Prostate gland (tissue), 2 donors: ENCODE results near the gene BIRC7. TPM values are rescaled to one million over a fixed set of nuclear protein-coding genes. Genes with fewer than 3 reads are reported as not detected.

Source experiments
- DNase-seq: peaks from one replicate; pipeline ENCODE4 v3.0.0-alpha.2; 2019; ENCODE audit warnings: low spot score
- H3K27ac ChIP-seq, 2 donors: fragments of 200-600 bp; sonication (generic); 2 replicates each; pipeline ENCODE4 v1.5.1; 2017 to 2019
- H3K27me3 ChIP-seq: fragments of 200-600 bp; sonication (generic); replicated peaks from 2 replicates; pipeline ENCODE4 v1.5.1; 2019; ENCODE audit not compliant: insufficient read depth
- H3K36me3 ChIP-seq, 2 donors: fragments of 200-600 bp; sonication (generic); 1 replicate in 1 of 2; 2 replicates in 1 of 2; pipeline versions ENCODE4 v1.5.1 to v1.8.1; 2017 to 2019
- H3K4me1 ChIP-seq: fragments of 200-600 bp; sonication (generic); replicated peaks from 2 replicates; pipeline ENCODE4 v1.5.1; 2019
- H3K4me3 ChIP-seq, 2 donors: fragments of 200-600 bp; sonication (generic); 2 replicates each; pipeline ENCODE4 v1.5.1; 2017 to 2019
- H3K9me3 ChIP-seq: fragments of 200-600 bp; sonication (generic); 2 replicates; pipeline ENCODE4 v1.5.1; 2017
- POLR2A ChIP-seq: fragments of 450-650 bp; IDR thresholded peaks from one replicate; pipeline ENCODE4 v1.6.1; 2016; ENCODE audit warnings: antibody characterized with exemption, mild to moderate bottlenecking
- POLR2AphosphoS5 ChIP-seq: sonication (generic); formaldehyde crosslinking; IDR thresholded peaks from one replicate; pipeline ENCODE4 v1.6.1; 2017; ENCODE audit warnings: antibody characterized with exemption
- WGBS: methylation state at CpG from one replicate; pipeline ENCODE4 v1.1.5; 2018; 5-methylcytosine and 5-hydroxymethylcytosine counted together
- intact Hi-C: fragments of 100-400 bp; cut with DNase I; formaldehyde crosslinking; loops from one replicate; pipeline ENCODE4 v1.14.2; 2022
- total RNA-seq, 2 donors: library from RNA; depleted of rRNA; stranded (reverse); fragments of >200 nt; gene quantifications; one replicate each; pipeline ENCODE4 v1.1.0, GENCODE V29; 2016
- TF ChIP-seq, protein P1 (sequence below), 4 experiments: fragments of 200-600 bp in 2 of 4; fragments of 450-650 bp in 2 of 4; sonication (generic) in 2 of 4; IDR thresholded peaks; 1 replicate in 3 of 4; 2 replicates in 1 of 4; pipeline ENCODE4 v1.5.1; 2016 to 2019; ENCODE audit warnings: antibody characterized with exemption in 4 of 4, mild to moderate bottlenecking in 2 of 4, moderate library complexity in 2 of 4

Gene BIRC7
- total RNA-seq, 2 donors from 2014 or later: not detected

DNA sequence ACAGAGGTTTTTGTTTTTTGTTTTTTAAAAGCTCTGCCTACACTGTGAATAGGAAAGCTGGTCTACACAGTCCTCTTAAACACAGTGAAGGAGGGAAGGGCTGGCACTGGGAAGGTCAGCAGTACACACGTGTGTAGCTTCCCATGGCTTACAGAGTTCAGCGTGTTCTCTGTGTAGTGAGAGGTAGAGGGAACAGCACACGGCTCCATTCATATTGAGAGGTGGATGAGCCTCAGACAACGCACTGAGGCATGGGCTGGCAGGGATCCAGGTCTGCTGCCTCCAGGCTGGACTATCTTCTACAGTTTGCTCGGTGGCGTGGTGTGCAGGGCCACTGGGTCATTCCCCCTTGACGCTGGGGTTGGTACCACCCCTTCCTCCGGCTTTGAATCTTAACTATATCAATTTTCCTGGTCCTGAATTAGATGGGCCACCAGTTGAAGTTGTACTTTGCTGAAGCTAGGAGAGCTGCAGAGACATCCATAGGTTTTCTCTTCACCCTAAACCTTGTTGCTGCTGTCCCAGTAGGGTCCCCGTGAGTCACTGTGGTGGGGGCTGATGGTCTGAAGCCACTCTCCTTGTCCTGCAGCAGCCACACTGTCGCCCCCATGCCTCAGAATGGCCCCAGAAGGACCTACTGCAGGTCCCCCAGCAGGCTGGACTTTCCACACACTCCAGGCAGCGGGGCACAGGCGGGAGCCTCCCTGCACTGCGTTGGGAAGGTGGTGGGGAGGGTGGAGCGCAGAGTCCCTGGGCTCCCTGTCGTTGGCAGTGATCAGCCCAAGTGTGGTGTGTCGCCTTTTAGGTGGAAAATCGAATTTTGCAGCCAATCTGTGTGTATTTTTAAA is 38.9 kb downstream of the BIRC7 start:
- H3K27ac ChIP-seq: no peak overlapping the region
- no peak for DNase-seq
- TF ChIP-seq POLR2A (no peak), POLR2AphosphoS5 (no peak)
- TF ChIP-seq, protein P1, sequence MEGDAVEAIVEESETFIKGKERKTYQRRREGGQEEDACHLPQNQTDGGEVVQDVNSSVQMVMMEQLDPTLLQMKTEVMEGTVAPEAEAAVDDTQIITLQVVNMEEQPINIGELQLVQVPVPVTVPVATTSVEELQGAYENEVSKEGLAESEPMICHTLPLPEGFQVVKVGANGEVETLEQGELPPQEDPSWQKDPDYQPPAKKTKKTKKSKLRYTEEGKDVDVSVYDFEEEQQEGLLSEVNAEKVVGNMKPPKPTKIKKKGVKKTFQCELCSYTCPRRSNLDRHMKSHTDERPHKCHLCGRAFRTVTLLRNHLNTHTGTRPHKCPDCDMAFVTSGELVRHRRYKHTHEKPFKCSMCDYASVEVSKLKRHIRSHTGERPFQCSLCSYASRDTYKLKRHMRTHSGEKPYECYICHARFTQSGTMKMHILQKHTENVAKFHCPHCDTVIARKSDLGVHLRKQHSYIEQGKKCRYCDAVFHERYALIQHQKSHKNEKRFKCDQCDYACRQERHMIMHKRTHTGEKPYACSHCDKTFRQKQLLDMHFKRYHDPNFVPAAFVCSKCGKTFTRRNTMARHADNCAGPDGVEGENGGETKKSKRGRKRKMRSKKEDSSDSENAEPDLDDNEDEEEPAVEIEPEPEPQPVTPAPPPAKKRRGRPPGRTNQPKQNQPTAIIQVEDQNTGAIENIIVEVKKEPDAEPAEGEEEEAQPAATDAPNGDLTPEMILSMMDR (IDR thresholded peaks at IDR 0.05): no peak
- intact Hi-C loops: no loop called here
- H3K4me1 ChIP-seq: no peaks in the 10 kb centered on the region
- WGBS: 76% methylated on average over 17 of the region's 17 CpGs
- no peak overlapping the region for H3K4me3 ChIP-seq
- H3K9me3 ChIP-seq: no peaks in the 10 kb centered on the region
- H3K36me3 ChIP-seq: peaks cover 0 to 11% of the 10 kb centered on the region in 2 donors
- H3K27me3 ChIP-seq: no peaks in the 10 kb centered on the region

DNA sequence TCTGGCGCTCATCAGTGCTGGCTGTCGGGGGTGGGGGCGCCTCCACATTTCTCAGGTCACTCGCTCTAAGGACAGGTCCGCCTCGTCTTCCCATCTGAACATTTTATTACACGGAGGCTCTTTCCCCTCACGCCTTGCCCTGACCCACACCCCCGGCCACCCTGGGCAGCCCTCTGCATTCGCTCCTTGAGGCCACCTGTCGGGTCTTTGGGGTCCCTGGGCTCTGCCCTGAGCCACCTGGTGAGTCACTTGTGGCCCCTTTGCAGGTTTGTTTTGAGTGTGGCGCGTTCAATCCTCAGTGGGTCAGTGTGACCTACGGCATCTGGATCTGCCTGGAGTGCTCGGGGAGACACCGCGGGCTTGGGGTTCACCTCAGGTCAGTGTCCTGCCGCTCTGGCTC is 40.1 kb downstream of the BIRC7 start:
- Histone ChIP-seq H3K9me3 (no peaks in the 10 kb centered on the region), H3K27ac (no peak overlapping the region), H3K27me3 (no peaks in the 10 kb centered on the region), H3K36me3 (peaks cover 0 to 11% of the 10 kb centered on the region in 2 donors), H3K4me3 (no peak overlapping the region), H3K4me1 (no peaks in the 10 kb centered on the region)
- TF ChIP-seq, protein P1 (IDR thresholded peaks at IDR 0.05): no peak
- TF ChIP-seq POLR2A: no peak
- no peak for TF ChIP-seq POLR2AphosphoS5
- intact Hi-C loops: no loop called here
- WGBS: 95% methylated on average over 15 of the region's 18 CpGs
- no peak for DNase-seq

DNA sequence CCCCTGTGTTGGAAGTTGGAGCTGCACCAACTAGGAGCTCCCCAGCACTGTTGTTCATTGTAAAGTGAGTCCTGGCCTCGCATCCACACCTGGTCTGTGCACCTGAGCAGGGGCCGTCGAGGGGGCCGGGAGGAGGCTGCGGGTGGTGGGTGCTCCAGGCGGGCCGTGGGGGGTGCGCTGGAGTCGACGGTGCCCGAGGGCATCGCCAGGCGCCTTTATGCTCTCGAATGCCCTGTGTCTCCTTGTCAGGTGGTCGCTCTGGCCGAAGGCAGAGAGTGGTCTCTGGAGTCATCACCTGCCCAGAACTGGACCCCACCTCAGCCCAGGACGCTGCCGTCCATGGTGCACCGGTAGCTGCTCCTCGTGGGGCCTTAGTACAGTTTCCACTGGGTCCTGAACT is 41.3 kb downstream of the BIRC7 start:
- intact Hi-C loops: no loop called here
- Histone ChIP-seq H3K4me1 (no peaks in the 10 kb centered on the region), H3K9me3 (no peaks in the 10 kb centered on the region), H3K27ac (no peak overlapping the region), H3K36me3 (peaks cover 5 to 11% of the 10 kb centered on the region in 2 donors), H3K27me3 (no peaks in the 10 kb centered on the region), H3K4me3 (no peak overlapping the region)
- no peak for DNase-seq
- TF ChIP-seq POLR2A (no peak), POLR2AphosphoS5 (no peak)
- TF ChIP-seq, protein P1 (IDR thresholded peaks at IDR 0.05): no peak
- 93% methylated on average over 20 of the region's 20 CpGs for WGBS

DNA sequence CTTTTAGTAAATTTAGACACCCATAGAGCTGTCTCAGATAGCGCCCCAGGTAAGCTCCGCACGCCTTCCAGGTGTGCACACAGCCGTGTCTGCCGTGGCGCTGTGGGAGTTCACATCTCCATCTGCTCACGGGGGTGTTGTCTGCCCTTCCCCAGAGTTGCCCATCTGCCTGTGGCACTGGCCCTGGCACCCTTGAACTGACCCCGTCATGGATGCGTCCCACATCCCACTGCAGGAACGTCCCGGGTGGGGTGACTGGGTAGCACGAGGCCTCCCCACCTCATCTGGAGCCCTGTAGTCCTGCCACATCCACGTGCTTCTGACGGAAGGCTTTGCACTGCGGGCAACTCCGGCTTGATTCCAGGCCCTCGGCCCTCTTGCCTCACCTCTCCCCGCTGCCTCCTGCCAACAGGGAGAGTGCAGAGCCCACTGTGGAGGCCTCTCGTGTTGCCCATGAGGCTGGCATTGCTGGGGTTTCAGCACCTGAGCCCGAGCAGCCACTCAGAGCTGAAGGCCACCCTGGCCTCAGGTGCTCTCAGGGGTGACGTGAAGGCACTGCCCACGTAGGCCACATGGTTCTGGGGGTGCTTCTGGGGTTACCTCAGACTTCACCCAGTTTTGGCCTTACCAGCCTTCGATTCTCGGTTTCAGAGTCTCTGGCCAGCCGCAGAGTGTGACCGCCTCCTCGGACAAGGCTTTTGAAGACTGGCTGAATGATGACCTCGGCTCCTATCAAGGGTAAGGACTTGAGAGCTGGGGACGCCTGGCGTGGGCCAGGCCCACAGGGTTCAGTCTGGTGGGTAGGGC is 42.0 kb downstream of the BIRC7 start:
- Histone ChIP-seq H3K9me3 (no peaks in the 10 kb centered on the region), H3K36me3 (peaks cover 6 to 11% of the 10 kb centered on the region in 2 donors), H3K27me3 (no peaks in the 10 kb centered on the region), H3K27ac (no peak overlapping the region), H3K4me3 (no peak overlapping the region), H3K4me1 (no peaks in the 10 kb centered on the region)
- no peak for TF ChIP-seq POLR2AphosphoS5
- no peak for DNase-seq
- WGBS: 91% methylated on average over 30 of the region's 30 CpGs
- intact Hi-C loops: no loop called here

DNA sequence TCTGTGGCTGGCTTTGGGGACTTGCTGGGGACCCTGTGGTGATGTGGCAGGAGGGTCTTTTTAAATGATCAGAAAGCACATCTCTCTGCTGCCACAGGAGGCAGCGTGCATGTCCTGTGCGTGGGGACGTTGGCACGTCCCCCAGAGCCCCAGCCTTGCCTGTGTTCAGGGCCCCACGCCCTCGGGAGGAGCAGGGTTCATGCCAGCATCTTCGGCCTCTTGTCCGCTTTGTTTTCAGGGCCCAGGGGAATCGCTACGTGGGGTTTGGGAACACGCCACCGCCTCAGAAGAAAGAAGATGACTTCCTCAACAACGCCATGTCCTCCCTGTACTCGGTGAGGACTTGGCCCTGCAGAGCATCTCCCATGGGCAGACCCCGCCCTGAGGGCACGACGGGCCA is 43.0 kb downstream of the BIRC7 start:
- Histone ChIP-seq H3K4me3 (no peak overlapping the region), H3K27ac (no peak overlapping the region), H3K4me1 (no peaks in the 10 kb centered on the region), H3K9me3 (no peaks in the 10 kb centered on the region), H3K36me3 (peaks cover 10 to 15% of the 10 kb centered on the region in 2 donors), H3K27me3 (no peaks in the 10 kb centered on the region)
- WGBS: 85% methylated on average over 17 of the region's 17 CpGs
- no peak for DNase-seq
- intact Hi-C loops: no loop called here
- no peak for TF ChIP-seq POLR2A
- TF ChIP-seq, protein P1 (IDR thresholded peaks at IDR 0.05): no peak
- TF ChIP-seq POLR2AphosphoS5: no peak
